HG02885 (cell line): ENCODE measurements around the gene ADRA2B.
"Not testable (repeated sequence)": the region's sequence is repeated elsewhere in the genome, so short reads cannot be mapped to it uniquely, and the experiment has no call there.

ENCODE experiments used
- ATAC-seq: cut with Tn5 transposase; IDR thresholded peaks from one replicate; pipeline ENCODE4 v1.9.1; 2021; ENCODE audit warnings: mild to moderate bottlenecking; ENCODE audit not compliant: unreplicated experiment, poor library complexity

ADRA2B gene

GRCh38 chr2:96116424-96116878, at the start of gene ADRA2B:
Gene ADRA2B (minus strand): TSS chr2:96116571. CDS start chr2:96116149, 422 bp downstream.
- peak; percentile 38 for ATAC-seq

- peak; percentile 71 for ATAC-seq
These were observed 48.3 kb upstream of the ADRA2B start for GRCh38 chr2:96164459-96165184.

GRCh38 chr2:96163768-96164429, 47.5 kb upstream of the ADRA2B start:
- peak; percentile 63 for ATAC-seq

GRCh38 chr2:96163415-96163767, 47.0 kb upstream of the ADRA2B start:
- ATAC-seq = peak; percentile 17

- no peak for ATAC-seq
These were observed 45.5 kb upstream of the ADRA2B start for GRCh38 chr2:96161898-96162297.

GRCh38 chr2:96160366-96160765, 44.0 kb upstream of the ADRA2B start:
- ATAC-seq = not testable (repeated sequence)

GRCh38 chr2:96159084-96159830, 42.9 kb upstream of the ADRA2B start:
- ATAC-seq = no peak

- no peak for ATAC-seq
These were observed 42.2 kb upstream of the ADRA2B start for GRCh38 chr2:96158554-96158940.

- ATAC-seq = peak; percentile 72
These were observed 41.5 kb upstream of the ADRA2B start for GRCh38 chr2:96157649-96158553.

- peak; percentile 24 for ATAC-seq
These were observed 40.7 kb upstream of the ADRA2B start for GRCh38 chr2:96156926-96157648.

GRCh38 chr2:96156011-96156820, 39.8 kb upstream of the ADRA2B start:
- ATAC-seq = no peak

- no peak for ATAC-seq
These were observed 38.4 kb upstream of the ADRA2B start for GRCh38 chr2:96154506-96155380.

- ATAC-seq = no peak
These were observed 37.6 kb upstream of the ADRA2B start for GRCh38 chr2:96153991-96154431.

- ATAC-seq = no peak
These were observed 36.9 kb upstream of the ADRA2B start for GRCh38 chr2:96153291-96153713.

- ATAC-seq = no peak
These were observed 36.2 kb upstream of the ADRA2B start for GRCh38 chr2:96152304-96153161.

GRCh38 chr2:96151595-96152303, 35.4 kb upstream of the ADRA2B start:
- no peak for ATAC-seq
